ENCODE data around the gene RAP1GAP. TPM values are rescaled to one million over a fixed set of nuclear protein-coding genes. Genes with fewer than 3 reads are reported as not detected.

RAP1GAP gene
- total RNA-seq, 3 donors from 2014 or later, result 0.32 to 7.2 (median 6.0) TPM

DNA sequence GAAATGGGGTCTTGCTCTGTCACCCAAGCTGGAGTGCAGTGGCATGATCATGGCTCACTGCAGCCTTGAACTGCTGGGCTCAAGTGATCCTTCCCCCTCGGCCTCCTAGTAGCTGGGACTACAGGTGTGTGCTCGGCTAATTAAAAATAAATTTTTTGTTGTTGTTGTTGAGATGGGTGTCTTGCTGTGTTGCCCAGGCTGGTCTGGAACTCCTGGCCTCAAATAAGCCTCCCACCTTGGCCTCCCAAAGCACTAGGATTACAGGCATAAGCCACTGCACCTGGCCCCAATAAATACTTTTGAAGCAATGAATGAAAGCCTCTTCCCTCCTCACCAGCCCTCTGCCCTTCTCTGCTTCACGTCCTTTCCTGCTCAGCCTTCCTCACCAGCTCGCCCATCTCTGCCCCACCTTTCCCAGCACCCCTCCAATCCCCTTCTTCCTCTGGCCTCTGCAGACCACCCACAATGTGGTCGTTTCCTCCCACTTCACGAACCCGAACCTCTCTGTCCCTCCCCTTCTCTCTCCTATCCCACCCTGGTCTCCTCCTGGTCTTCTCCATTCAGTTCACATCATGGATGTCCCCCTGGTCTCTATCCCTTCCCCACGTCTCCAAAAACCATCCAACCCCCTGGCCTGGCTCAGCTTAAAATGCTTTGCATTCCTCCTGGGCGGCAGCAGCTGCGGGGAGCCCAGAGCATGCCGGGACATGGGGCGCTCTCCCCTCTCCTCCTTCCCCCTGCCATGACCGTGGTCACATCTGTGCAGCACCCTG lies 38.4 kb downstream of the RAP1GAP start:
- no peak for TF ChIP-seq POLR2A (IDR thresholded peaks at IDR 0.05)
- no peak for TF ChIP-seq POLR2AphosphoS5 (IDR thresholded peaks at IDR 0.05)
- TF ChIP-seq, protein P1, sequence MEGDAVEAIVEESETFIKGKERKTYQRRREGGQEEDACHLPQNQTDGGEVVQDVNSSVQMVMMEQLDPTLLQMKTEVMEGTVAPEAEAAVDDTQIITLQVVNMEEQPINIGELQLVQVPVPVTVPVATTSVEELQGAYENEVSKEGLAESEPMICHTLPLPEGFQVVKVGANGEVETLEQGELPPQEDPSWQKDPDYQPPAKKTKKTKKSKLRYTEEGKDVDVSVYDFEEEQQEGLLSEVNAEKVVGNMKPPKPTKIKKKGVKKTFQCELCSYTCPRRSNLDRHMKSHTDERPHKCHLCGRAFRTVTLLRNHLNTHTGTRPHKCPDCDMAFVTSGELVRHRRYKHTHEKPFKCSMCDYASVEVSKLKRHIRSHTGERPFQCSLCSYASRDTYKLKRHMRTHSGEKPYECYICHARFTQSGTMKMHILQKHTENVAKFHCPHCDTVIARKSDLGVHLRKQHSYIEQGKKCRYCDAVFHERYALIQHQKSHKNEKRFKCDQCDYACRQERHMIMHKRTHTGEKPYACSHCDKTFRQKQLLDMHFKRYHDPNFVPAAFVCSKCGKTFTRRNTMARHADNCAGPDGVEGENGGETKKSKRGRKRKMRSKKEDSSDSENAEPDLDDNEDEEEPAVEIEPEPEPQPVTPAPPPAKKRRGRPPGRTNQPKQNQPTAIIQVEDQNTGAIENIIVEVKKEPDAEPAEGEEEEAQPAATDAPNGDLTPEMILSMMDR (IDR thresholded peaks at IDR 0.05), result no peak
- no peak for DNase-seq (ENCODE audit: low spot score in 2 of 2)
- no peaks in the 10 kb centered on the region for H3K27me3 ChIP-seq
- H3K27ac ChIP-seq, result no peak overlapping the region
- no peak overlapping the region for H3K4me3 ChIP-seq
- intact Hi-C loops (cut with DNase I; ENCODE audit: low total_unique reads), result no loop called here
- no peaks in the 10 kb centered on the region for H3K9me3 ChIP-seq
- peaks cover 0 to 9% of the 10 kb centered on the region in 2 donors for H3K4me1 ChIP-seq
- no peaks in the 10 kb centered on the region for H3K36me3 ChIP-seq

DNA sequence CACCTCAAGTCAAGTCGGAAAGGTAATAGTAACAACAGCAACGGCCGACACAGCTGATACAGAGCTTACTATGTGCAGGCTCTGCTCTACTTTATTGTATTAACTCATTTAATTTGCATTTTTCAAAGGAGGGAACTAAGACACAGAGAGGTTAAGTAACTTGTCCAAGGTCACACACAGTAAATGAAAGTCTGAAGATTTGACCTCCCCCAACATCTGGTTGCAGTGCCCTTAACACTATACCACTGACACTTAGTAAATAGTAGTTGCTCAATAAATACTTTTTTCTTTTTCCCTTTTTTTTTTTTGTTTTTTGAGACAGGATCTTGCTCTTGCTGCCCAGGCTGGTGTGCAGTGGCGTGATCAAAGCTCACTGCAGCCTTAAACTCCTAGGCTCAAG lies 39.2 kb downstream of the RAP1GAP start:
- intact Hi-C loops (cut with DNase I; ENCODE audit: low total_unique reads), result no loop called here
- no peak overlapping the region for H3K4me3 ChIP-seq
- TF ChIP-seq POLR2A (IDR thresholded peaks at IDR 0.05) (no peak), POLR2AphosphoS5 (IDR thresholded peaks at IDR 0.05) (no peak)
- TF ChIP-seq, protein P1 (IDR thresholded peaks at IDR 0.05), result no peak
- H3K4me1 ChIP-seq, result peaks cover 0 to 9% of the 10 kb centered on the region in 2 donors
- no peak for DNase-seq (ENCODE audit: low spot score in 2 of 2)
- H3K27me3 ChIP-seq, result no peaks in the 10 kb centered on the region
- no peaks in the 10 kb centered on the region for H3K36me3 ChIP-seq
- no peaks in the 10 kb centered on the region for H3K9me3 ChIP-seq
- no peak overlapping the region for H3K27ac ChIP-seq

DNA sequence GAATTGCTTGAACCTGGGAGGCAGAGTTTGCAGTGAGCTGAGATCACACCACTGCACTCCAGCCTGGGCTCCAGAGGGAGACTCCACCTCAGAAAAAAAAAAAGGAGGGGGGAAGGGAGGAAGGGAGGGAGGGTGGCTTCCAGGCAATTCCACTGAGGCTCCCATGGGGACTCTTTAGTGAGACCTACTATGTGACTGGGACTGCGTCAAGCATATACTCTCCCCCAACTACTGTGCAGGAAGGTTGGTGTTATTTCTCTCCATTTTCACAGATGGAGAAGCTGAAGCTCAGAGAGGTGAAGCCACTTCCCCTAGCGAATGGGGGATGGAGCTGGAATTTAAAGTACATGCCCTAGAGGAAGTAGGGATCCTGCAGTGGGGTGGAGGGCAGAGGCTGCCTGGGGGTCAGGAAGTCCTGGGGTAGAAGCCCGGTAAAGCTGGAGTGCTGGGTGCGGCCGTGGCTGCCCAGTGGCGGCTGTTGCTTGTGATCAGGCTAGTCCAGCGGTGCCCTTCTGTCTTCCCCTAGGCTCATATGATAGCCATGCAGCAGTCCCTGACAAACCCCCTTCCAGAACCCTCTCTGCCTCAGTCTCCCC lies 40.3 kb downstream of the RAP1GAP start:
- Histone ChIP-seq H3K4me1 (peaks cover 0 to 14% of the 10 kb centered on the region in 2 donors), H3K4me3 (no peak overlapping the region), H3K36me3 (no peaks in the 10 kb centered on the region), H3K27me3 (no peaks in the 10 kb centered on the region), H3K27ac (no peak overlapping the region), H3K9me3 (no peaks in the 10 kb centered on the region)
- DNase-seq (ENCODE audit: low spot score in 2 of 2), result no peak
- intact Hi-C loops (cut with DNase I; ENCODE audit: low total_unique reads), result no loop called here
- TF ChIP-seq, protein P1 (IDR thresholded peaks at IDR 0.05), result no peak
- TF ChIP-seq POLR2AphosphoS5 (IDR thresholded peaks at IDR 0.05), result no peak
- no peak for TF ChIP-seq POLR2A (IDR thresholded peaks at IDR 0.05)

DNA sequence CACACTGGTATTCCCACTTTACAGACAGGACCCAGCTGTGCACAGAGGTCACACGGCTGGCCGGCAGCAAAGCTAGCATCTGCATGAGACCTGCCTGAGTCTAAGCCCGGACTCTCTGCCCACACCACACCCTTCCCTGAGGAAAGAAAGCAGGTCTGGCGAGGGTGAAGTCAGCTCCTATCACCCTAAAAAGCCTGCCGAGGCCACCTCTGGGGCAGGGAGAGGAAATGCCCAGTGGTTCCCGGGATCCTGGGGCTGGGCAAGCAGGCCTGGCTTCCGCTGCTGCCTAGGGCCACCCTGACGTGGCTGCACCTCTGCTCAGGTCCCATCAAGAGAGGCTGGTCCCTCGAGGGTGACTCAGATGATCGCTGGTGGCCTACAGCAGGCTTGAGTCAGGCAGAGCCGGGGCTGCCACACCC lies 42.2 kb downstream of the RAP1GAP start:
- H3K36me3 ChIP-seq, result no peaks in the 10 kb centered on the region
- no peak overlapping the region for H3K4me3 ChIP-seq
- TF ChIP-seq POLR2A (IDR thresholded peaks at IDR 0.05), result no peak
- DNase-seq (ENCODE audit: low spot score in 2 of 2), result peak in 1 of 2 donors; percentile 29
- H3K27me3 ChIP-seq, result no peaks in the 10 kb centered on the region
- peak overlapping the region; percentile 67 to 71 for H3K27ac ChIP-seq
- H3K4me1 ChIP-seq, result peaks cover 2 to 15% of the 10 kb centered on the region in 2 donors
- intact Hi-C loops (cut with DNase I; ENCODE audit: low total_unique reads), result no loop called here
- H3K9me3 ChIP-seq, result no peaks in the 10 kb centered on the region

DNA sequence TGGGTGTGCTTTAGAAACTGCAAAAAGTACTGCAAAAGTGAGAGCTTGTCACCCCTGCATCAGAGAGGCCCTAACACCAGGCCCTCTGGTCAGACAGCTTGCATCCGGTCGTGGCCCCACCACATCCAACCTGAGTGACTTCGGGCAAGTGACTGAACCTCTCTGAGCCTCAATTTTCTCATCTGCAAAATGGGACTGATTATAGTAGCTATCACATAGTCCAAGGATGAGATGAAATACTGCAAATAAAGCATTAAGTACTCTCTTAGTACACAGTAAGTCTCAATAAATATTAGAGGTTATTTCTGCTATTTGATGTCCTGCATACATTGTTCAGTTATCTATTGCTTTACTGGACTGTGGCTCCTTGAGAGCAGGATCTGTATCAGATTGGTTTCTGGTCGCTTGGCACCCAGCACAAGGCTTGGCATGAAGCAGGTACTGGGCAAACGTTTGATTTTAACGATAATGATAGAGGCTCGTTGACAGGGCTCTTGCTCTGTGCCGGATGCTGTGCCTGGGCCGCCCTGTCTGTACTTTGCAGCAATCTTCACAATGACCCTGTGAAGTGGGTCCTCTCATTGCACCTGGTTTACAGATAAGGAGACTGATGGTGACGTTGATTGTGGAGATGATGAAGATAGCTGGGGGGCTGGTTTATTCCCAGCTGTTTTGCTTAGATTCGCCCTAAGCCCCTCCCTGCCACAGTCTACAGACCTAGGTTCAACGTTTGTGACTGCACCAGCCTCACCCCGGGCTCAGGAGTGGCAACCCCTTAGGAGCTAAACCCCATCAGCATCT lies 43.6 kb downstream of the RAP1GAP start:
- intact Hi-C loops (cut with DNase I; ENCODE audit: low total_unique reads), result no loop called here
- H3K4me3 ChIP-seq, result no peak overlapping the region
- no peaks in the 10 kb centered on the region for H3K9me3 ChIP-seq
- no peak for DNase-seq (ENCODE audit: low spot score in 2 of 2)
- H3K36me3 ChIP-seq, result no peaks in the 10 kb centered on the region
- peaks cover 2 to 20% of the 10 kb centered on the region in 2 donors for H3K4me1 ChIP-seq
- H3K27ac ChIP-seq, result peak overlapping the region in 1 of 2 donors; percentile 57
- no peak for TF ChIP-seq POLR2AphosphoS5 (IDR thresholded peaks at IDR 0.05)
- TF ChIP-seq, protein P1 (IDR thresholded peaks at IDR 0.05), result no peak
- TF ChIP-seq POLR2A (IDR thresholded peaks at IDR 0.05), result no peak
- no peaks in the 10 kb centered on the region for H3K27me3 ChIP-seq
